Pancreas (tissue), 10 donors: ENCODE data around the gene USP3. TPM values are rescaled to one million over a fixed set of nuclear protein-coding genes. Genes with fewer than 3 reads are reported as not detected.

ENCODE experiments used
- ATAC-seq, 4 donors: fragments of 200-7000 bp; cut with Tn5 transposase; one replicate each; pipeline versions ENCODE4 v1.8.0 to v1.9.1; 2020; ENCODE audit warnings: mild to moderate bottlenecking in 4 of 4, moderate library complexity in 4 of 4
- DNase-seq, 6 donors: peaks; one replicate each; pipeline ENCODE4 v3.0.0-alpha.2; 2020
- FAIRE-seq: peaks from 2 replicates; lab custom pipeline; 2012; peaks lifted over from hg19 to GRCh38; lab: Jason Lieb, UNC
- H3K27ac ChIP-seq, 4 donors: fragments of 200-600 bp; sonication (generic); 1 replicate in 3 of 4; 2 replicates in 1 of 4; pipeline versions ENCODE4 v1.5.0 to v1.8.0; 2020
- H3K27me3 ChIP-seq, 4 donors: fragments of 200-600 bp; one replicate each; pipeline ENCODE4 v1.8.0; 2021
- H3K36me3 ChIP-seq, 3 donors: fragments of 200-600 bp; sonication (generic) in 1 of 3; one replicate each; pipeline versions ENCODE4 v1.5.0 to v1.8.0; 2020 to 2021
- H3K4me1 ChIP-seq, 3 donors: fragments of 200-600 bp; one replicate each; pipeline ENCODE4 v1.8.0; 2021
- H3K4me3 ChIP-seq, 4 donors: fragments of 200-600 bp; sonication (generic) in 2 of 4; one replicate each; pipeline versions ENCODE4 v1.5.0 to v1.8.0; 2020 to 2021
- H3K9me3 ChIP-seq, 4 donors: fragments of 200-600 bp; one replicate each; pipeline ENCODE4 v1.8.0; 2021
- WGBS, 2 donors: extraction: QIAGEN DNeasy Blood & Tissue Kit; methylation state at CpG; one replicate each; pipeline ENCODE4 v1.1.7; 2013; 5-methylcytosine and 5-hydroxymethylcytosine counted together
- intact Hi-C, 3 donors: fragments of 100-400 bp; cut with DNase I; formaldehyde crosslinking; loops; one replicate each; pipeline versions ENCODE4 v1.11.1 to v1.14.2; 2022
- polyA plus RNA-seq, 2 donors: library from polyadenylated mRNA; stranded (reverse); fragments of 200-250 nt; gene quantifications; one replicate each; pipeline ENCODE4 v1.2.3, GENCODE V29; 2013
- total RNA-seq, 6 donors: library from RNA; stranded (reverse); fragmentation: NEBNext Ultra II Directional in 4 of 6; extraction: Animal tissue kit (Norgen Biotek cat#: 25700) in 4 of 6; gene quantifications; one replicate each; pipeline versions ENCODE4 v1.2.1 to v1.2.4, GENCODE V29; 2021 to 2023
- TF ChIP-seq, protein P1 (sequence below), 4 donors: fragments of 200-600 bp; sonication (generic) in 3 of 4; IDR thresholded peaks; one replicate each; pipeline versions ENCODE4 v1.5.0 to v1.8.0; 2021; ENCODE audit warnings: antibody characterized with exemption in 4 of 4
- donor health status: healthy with polysubstance abuse.
- donor health status: DM: no; HTN: no; CAD: no; lungs with moderate emphysema.
- donor health status: DM: no; HTN: no; CAD: no.
- donor health status: control.
- donor health status: control.
- donor health status: Bipolar disorder and iron deficiency.
- donor health status: DM: yes; HTN: yes; CAD: no.
- donor health status: DM: no; HTN: no; CAD: no.
- donor health status: DM: no; HTN: no; CAD: no.
- donor health status: DM: yes; HTN: yes; CAD: no.

The USP3 gene
- total and polyA plus RNA-seq, 8 donors = 28.5 to 50.8 (median 41.2) TPM

DNA sequence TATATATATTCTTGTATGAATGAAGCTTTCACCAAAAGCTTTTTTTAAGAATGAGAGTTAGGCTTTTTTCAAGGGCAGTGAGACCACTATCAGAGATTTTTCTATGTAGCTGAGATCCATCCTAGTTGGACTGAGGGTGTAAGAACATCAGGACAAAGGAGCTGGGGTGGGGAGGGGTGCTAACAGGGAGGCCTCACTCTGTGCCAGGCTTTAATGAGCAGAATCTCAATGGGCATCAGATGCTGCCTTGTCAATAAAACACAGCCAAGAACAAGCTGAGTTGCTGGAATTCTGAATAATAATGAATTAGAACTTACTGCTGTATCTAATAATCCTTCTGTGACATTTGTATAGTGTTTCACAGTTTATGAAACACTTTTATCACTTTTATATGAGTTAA, 41.4 kb upstream of the USP3 start:
- TF ChIP-seq, protein P1, sequence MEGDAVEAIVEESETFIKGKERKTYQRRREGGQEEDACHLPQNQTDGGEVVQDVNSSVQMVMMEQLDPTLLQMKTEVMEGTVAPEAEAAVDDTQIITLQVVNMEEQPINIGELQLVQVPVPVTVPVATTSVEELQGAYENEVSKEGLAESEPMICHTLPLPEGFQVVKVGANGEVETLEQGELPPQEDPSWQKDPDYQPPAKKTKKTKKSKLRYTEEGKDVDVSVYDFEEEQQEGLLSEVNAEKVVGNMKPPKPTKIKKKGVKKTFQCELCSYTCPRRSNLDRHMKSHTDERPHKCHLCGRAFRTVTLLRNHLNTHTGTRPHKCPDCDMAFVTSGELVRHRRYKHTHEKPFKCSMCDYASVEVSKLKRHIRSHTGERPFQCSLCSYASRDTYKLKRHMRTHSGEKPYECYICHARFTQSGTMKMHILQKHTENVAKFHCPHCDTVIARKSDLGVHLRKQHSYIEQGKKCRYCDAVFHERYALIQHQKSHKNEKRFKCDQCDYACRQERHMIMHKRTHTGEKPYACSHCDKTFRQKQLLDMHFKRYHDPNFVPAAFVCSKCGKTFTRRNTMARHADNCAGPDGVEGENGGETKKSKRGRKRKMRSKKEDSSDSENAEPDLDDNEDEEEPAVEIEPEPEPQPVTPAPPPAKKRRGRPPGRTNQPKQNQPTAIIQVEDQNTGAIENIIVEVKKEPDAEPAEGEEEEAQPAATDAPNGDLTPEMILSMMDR (IDR thresholded peaks at IDR 0.05) = no peak
- intact Hi-C loops = no loop called here
- H3K36me3 ChIP-seq = no peaks in the 10 kb centered on the region
- H3K4me1 ChIP-seq = peaks cover 4 to 21% (median 11%) of the 10 kb centered on the region in 3 donors
- DNase-seq (no peak), ATAC-seq (no peak), FAIRE-seq (no peak)
- H3K4me3 ChIP-seq = no peak overlapping the region
- H3K27ac ChIP-seq = no peak overlapping the region
- no peaks in the 10 kb centered on the region for H3K9me3 ChIP-seq
- H3K27me3 ChIP-seq = no peaks in the 10 kb centered on the region

- no peak overlapping the region for H3K4me3 ChIP-seq
- 37 to 43% methylated on average over 5 of the region's 5 CpGs for WGBS, 2 donors
- peak in 3 of 4 donors; percentile 9 to 29 (median 12) for ATAC-seq
- no peak overlapping the region for H3K27ac ChIP-seq
- no peak for FAIRE-seq
- H3K27me3 ChIP-seq = no peaks in the 10 kb centered on the region
- DNase-seq = no peak
- no peaks in the 10 kb centered on the region for H3K9me3 ChIP-seq
- H3K36me3 ChIP-seq = no peaks in the 10 kb centered on the region
- TF ChIP-seq, protein P1 (IDR thresholded peaks at IDR 0.05) = no peak
- H3K4me1 ChIP-seq = peaks cover 4 to 21% (median 11%) of the 10 kb centered on the region in 3 donors
- intact Hi-C loops = no loop called here
These were observed 40.6 kb upstream of the USP3 start for GRCh38 chr15:63463793-63464192.

- H3K4me3 ChIP-seq = no peak overlapping the region
- no peaks in the 10 kb centered on the region for H3K36me3 ChIP-seq
- no peaks in the 10 kb centered on the region for H3K27me3 ChIP-seq
- no peak overlapping the region for H3K27ac ChIP-seq
- DNase-seq (no peak), ATAC-seq (no peak), FAIRE-seq (no peak)
- intact Hi-C loops = loop anchor here in 1 of 3 donors (5.0 kb wide), 1 partner anchor 132 kb away; the partner anchor contains the start of gene FBXL22
- H3K9me3 ChIP-seq = no peaks in the 10 kb centered on the region
- H3K4me1 ChIP-seq = peaks cover 4 to 21% (median 11%) of the 10 kb centered on the region in 3 donors
- TF ChIP-seq, protein P1 (IDR thresholded peaks at IDR 0.05) = no peak
These were observed 39.3 kb upstream of the USP3 start for GRCh38 chr15:63465104-63465503.

- no peaks in the 10 kb centered on the region for H3K36me3 ChIP-seq
- no peaks in the 10 kb centered on the region for H3K27me3 ChIP-seq
- TF ChIP-seq, protein P1 (IDR thresholded peaks at IDR 0.05) = peak in 3 of 4 donors; percentile 48 to 57 (median 52)
- H3K4me3 ChIP-seq = no peak overlapping the region
- DNase-seq = peak in 2 of 6 donors; percentile 34 to 49
- no peak overlapping the region for H3K27ac ChIP-seq
- H3K4me1 ChIP-seq = peaks cover 4 to 17% (median 10%) of the 10 kb centered on the region in 3 donors
- FAIRE-seq = no peak
- intact Hi-C loops = loop anchor here in 1 of 3 donors (5.0 kb wide), 1 partner anchor 131 kb away; the partner anchor contains the start of gene FBXL22
- ATAC-seq = peak; percentile 56 to 86 (median 84)
- 13 to 17% methylated on average over 8 of the region's 8 CpGs for WGBS, 2 donors
- H3K9me3 ChIP-seq = no peaks in the 10 kb centered on the region
These were observed 37.8 kb upstream of the USP3 start for GRCh38 chr15:63466378-63467192.

DNA sequence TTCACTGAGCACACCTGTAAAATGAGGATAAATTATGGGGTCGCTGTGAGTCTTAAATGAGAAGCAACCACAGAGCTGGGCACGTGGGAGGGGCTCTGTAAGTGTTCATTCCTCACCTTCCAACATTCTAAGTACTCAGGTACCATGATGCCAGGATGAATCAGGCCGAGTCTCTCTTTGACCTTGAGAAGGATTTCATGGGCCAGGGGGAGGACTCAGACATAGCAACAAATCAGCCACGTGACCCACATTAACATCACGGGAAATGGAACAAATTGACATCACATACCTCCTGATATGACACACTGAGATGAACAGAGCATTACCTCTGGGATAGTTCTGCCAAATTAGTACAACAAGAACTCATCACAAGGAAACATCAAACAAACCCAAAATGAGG, 35.2 kb upstream of the USP3 start:
- FAIRE-seq = no peak
- WGBS, 2 donors = 58 to 73% methylated on average over 5 of the region's 5 CpGs

More for the DNA sequence above, 35.2 kb upstream of the USP3 start:
- ATAC-seq = no peak
- Histone ChIP-seq H3K4me3 (no peak overlapping the region), H3K27ac (no peak overlapping the region), H3K27me3 (no peaks in the 10 kb centered on the region), H3K9me3 (no peaks in the 10 kb centered on the region), H3K4me1 (peaks cover 8 to 15% (median 10%) of the 10 kb centered on the region in 3 donors), H3K36me3 (no peaks in the 10 kb centered on the region)
- intact Hi-C loops = loop anchor here in 1 of 3 donors (5.0 kb wide), 1 partner anchor 128 kb away; the partner anchor contains the start of gene FBXL22
- DNase-seq = no peak
- TF ChIP-seq, protein P1 (IDR thresholded peaks at IDR 0.05) = no peak
